HG02884 (cell line): ENCODE results near the gene TMEM115.
"Not testable (repeated sequence)": the region's sequence is repeated elsewhere in the genome, so short reads cannot be mapped to it uniquely, and the experiment has no call there.

Experiments used
- ATAC-seq: cut with Tn5 transposase; IDR thresholded peaks from one replicate; pipeline ENCODE4 v1.9.1; 2021; ENCODE audit warnings: mild to moderate bottlenecking, moderate library complexity; ENCODE audit not compliant: unreplicated experiment

Gene TMEM115

GRCh38 chr3:50319894-50320625 is 39.3 kb downstream of the TMEM115 start:
- ATAC-seq = no peak

DNA sequence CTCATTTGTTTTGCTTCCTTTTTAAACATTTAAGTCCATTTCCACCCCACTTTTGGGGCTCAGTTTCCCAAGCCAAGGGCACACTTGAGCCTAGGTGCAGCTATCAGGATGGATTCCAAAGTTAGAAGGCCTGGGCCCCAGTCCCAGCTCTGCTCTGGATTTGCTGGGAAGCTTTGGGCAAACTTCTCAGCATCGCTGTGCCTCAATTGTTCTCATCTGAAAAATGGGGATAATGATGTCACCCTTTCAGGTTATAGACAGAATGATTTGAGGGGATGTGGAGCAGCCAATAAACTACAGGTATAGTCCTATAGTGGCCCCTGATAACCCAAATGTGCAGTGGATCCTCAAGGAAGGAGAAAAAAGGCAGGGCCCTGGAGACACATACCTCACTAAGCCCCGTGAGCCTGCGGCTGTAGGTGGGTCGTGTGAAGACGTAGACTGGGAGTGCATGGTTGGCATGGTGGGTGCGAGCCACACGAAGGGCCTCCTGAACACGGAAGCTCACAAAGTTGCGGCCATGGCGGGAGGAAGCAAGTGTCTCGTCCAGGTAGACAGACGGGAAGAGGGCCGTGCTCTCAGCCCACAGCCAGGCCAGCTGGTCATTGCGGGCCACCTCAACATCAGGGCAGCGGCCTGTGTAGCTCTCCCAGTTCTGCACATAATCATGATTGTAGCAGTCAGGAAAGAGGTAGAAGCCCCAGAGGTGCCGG is 40.0 kb downstream of the TMEM115 start:
- ATAC-seq = no peak

GRCh38 chr3:50318615-50319014 is 40.7 kb downstream of the TMEM115 start:
- ATAC-seq = no peak

DNA sequence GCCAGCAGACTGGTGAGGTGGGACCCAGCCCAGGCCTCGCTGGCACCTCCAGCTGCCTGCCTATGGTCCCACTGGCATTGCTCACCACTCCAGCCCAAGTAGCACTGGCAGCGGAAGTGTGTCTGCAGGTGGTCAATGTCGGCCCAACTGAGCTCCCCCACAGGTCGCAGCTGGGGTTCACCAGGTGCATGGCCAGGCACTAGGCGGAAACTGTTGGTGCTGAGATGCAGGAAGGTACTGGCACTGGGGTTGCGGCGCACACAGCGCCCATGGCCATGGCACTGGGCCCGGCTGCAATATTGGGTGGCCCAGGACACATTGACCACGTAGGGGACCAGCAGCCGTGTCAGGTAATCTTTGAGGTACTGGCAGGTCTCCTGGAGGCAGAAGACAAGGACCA is 41.2 kb downstream of the TMEM115 start:
- no peak for ATAC-seq

- no peak for ATAC-seq
Measured at GRCh38 chr3:50317300-50317699, 42.0 kb downstream of the TMEM115 start.

DNA sequence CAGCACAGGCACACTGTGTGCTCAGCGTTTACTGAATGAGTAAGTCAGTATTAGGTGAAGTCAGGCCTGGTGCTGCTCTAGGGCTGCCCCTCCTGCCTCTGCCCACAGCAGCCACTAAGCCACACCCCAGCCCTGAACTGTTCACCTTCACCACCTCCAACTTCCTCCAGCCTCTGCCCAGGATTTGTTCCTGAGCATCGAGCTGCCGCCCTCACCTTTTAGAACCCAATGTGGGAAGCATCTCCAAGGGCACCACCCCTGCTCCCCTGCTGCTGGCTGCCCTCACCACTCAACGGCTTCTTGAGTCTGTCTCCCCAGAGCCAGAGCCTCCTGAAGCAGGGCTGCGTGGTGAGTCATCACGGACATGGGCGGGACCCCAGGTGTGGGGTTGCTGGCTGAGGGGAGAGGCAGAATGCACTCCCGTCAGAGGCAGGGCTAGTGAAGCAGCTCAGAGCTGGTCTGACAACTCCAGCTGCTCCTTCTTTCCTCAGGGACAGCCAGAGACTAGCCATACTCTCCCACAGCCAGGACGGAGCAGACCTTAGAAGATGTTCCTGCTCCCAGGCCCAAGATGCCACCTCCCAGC is 42.6 kb downstream of the TMEM115 start:
- ATAC-seq = no peak

DNA sequence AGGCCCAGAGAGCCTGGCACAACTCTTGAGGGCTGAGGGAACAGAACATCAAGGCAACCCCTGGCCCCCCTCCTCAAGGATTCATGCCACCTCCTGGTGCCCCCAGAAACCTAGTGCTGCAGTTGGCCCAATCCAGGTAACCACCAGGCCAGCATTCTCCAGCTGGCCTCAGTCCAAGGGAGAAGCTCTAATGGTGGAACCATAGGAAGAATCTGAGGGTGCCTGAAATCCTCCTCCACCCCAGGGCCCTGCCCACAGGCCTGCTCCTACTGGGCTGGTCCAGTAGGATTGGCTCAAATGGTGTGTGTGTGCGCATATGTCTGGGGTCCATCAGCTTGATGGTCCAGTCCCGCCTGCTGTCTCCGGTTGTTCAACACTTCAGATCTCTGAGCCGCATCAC is 44.5 kb downstream of the TMEM115 start:
- no peak for ATAC-seq

- ATAC-seq = no peak
Measured at GRCh38 chr3:50314342-50314741, 45.0 kb downstream of the TMEM115 start.

DNA sequence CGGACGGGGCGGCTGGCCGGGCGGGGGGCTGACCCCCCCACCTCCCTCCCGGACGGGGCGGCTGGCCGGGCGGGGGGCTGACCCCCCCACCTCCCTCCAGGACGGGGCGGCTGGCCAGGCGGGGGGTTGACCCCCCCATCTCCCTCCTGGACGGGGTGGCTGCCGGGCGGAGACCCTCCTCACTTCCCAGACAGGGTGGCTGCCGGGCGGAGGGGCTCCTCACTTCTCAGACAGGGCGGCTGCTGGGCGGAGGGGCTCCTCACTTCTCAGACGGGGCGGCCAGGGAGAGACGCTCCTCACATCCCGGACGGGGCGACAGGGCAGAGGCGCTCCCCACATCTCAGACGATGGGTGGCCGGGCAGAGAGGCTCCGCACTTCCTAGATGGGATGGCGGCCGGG is 47.3 kb downstream of the TMEM115 start:
- ATAC-seq = not testable (repeated sequence)
